HepG2 (cell line): Measurements from ENCODE around the gene MRPS31. TPM values are rescaled to one million over a fixed set of nuclear protein-coding genes. Genes with fewer than 3 reads are reported as not detected.
A peak's percentile ranks its signal among the peaks of the same experiment; 100 is the strongest.

ENCODE experiments used
- ATF7-NPFF ChIP-seq: sonication (generic); formaldehyde crosslinking; IDR thresholded peaks from 2 replicates; pipeline ENCODE4 v1.8.1; 2023; ENCODE audit warnings: mild to moderate bottlenecking, low read depth, missing genetic modification reagents, moderate library complexity
- BRF2 ChIP-seq: sonication (generic); formaldehyde crosslinking; IDR thresholded peaks from 2 replicates; pipeline ENCODE4 v1.8.1; 2022; ENCODE audit warnings: mild to moderate bottlenecking, missing genetic modification reagents
- E2F2 ChIP-seq: sonication (generic); formaldehyde crosslinking; IDR thresholded peaks from 2 replicates; pipeline ENCODE4 v1.4.0; 2020; ENCODE audit warnings: missing genetic modification reagents, borderline replicate concordance
- GATA4 ChIP-seq: sonication (generic); IDR thresholded peaks from 2 replicates; pipeline ENCODE4 v1.6.1; 2016; ENCODE audit warnings: antibody characterized with exemption, low read depth, borderline replicate concordance
- HNF4A ChIP-seq: sonication (generic); formaldehyde crosslinking; IDR thresholded peaks from 2 replicates; pipeline ENCODE4 v1.4.0; 2020; ENCODE audit warnings: missing genetic modification reagents
- HNF4G ChIP-seq, 2 experiments: sonication (generic) in 1 of 2; formaldehyde crosslinking in 1 of 2; IDR thresholded peaks; 2 replicates each; pipeline versions ENCODE4 v1.4.0 to v1.6.1; 2011 to 2020; ENCODE audit warnings: borderline replicate concordance in 2 of 2, low read depth in 2 of 2, mild to moderate bottlenecking in 2 of 2, low read length in 1 of 2, missing genetic modification reagents in 1 of 2, moderate library complexity in 1 of 2
- HNRNPK ChIP-seq: fragments of 200-400 bp; formaldehyde crosslinking; IDR thresholded peaks from 2 replicates; pipeline ENCODE4 v1.6.1; 2018; ENCODE audit warnings: low read length, low read depth, moderate library complexity, mild to moderate bottlenecking; ENCODE audit not compliant: poor library complexity, severe bottlenecking
- RBAK ChIP-seq: sonication (generic); formaldehyde crosslinking; IDR thresholded peaks from 2 replicates; pipeline ENCODE4 v1.5.1; 2020; ENCODE audit warnings: mild to moderate bottlenecking, missing genetic modification reagents
- RFX3 ChIP-seq: IDR thresholded peaks from 2 replicates; pipeline ENCODE4 v1.6.1; 2016; ENCODE audit warnings: missing biosample characterization, missing genetic modification reagents
- SSRP1 ChIP-seq: IDR thresholded peaks from 2 replicates; pipeline ENCODE4 v1.6.1; 2016; ENCODE audit warnings: control low read depth
- TRIM24 ChIP-seq: sonication (generic); formaldehyde crosslinking; IDR thresholded peaks from 2 replicates; pipeline ENCODE4 v1.8.0; 2022; ENCODE audit warnings: mild to moderate bottlenecking, missing genetic modification reagents
- ZBTB26 ChIP-seq: IDR thresholded peaks from 2 replicates; pipeline ENCODE4 v1.6.1; 2016; ENCODE audit warnings: missing compliant biosample characterization, missing genetic modification reagents, borderline replicate concordance
- ZKSCAN1 ChIP-seq: fragments of 150-350 bp; IDR thresholded peaks from 2 replicates; pipeline ENCODE4 v1.6.1; 2014; ENCODE audit warnings: low read length
- ZNF569 ChIP-seq: sonication (generic); formaldehyde crosslinking; IDR thresholded peaks from 2 replicates; pipeline ENCODE4 v1.5.0; 2020; ENCODE audit warnings: mild to moderate bottlenecking, missing genetic modification reagents, moderate library complexity, borderline replicate concordance
- ZNF597 ChIP-seq: sonication (generic); formaldehyde crosslinking; IDR thresholded peaks from 2 replicates; pipeline ENCODE4 v1.5.0; 2020; ENCODE audit warnings: missing genetic modification reagents
- ZNF670 ChIP-seq: sonication (generic); formaldehyde crosslinking; IDR thresholded peaks from 2 replicates; pipeline ENCODE4 v1.8.0; 2022; ENCODE audit warnings: mild to moderate bottlenecking, missing genetic modification reagents, borderline replicate concordance
- polyA plus RNA-seq, 8 experiments: library from polyadenylated mRNA; depleted of rRNA in 3 of 8; stranded (reverse) in 7 of 8; unstranded in 1 of 8; fragments of >200 nt; fragmentation: Illumina TruSeq in 4 of 8; extraction: Trizol in 4 of 8; gene quantifications; 2 replicates each; pipeline versions ENCODE4 v1.2.1 to v1.2.3, GENCODE V29; 2011 to 2016; ENCODE audit warnings: low read depth in 4 of 8, missing spikeins in 1 of 8, mixed read lengths in 1 of 8; ENCODE audit not compliant: insufficient read depth in 1 of 8
- total RNA-seq, 5 experiments: library from RNA; depleted of rRNA; stranded (reverse); fragments of >200 nt; fragmentation: Illumina TruSeq; extraction: Trizol; gene quantifications; 2 replicates each; pipeline ENCODE4 v1.2.3, GENCODE V29; 2016; ENCODE audit warnings: low read depth in 1 of 5
- TF ChIP-seq, protein P1 (sequence below): sonication (generic); formaldehyde crosslinking; IDR thresholded peaks from 2 replicates; pipeline ENCODE4 v1.5.1; 2020; ENCODE audit warnings: mild to moderate bottlenecking, missing genetic modification reagents, borderline replicate concordance

MRPS31 gene
- total and polyA plus RNA-seq, 2 of the 13 experiments (the other 11 are each of a cell fraction or from before 2014, with no cell fraction given) = 23.7 to 34.1 TPM

DNA sequence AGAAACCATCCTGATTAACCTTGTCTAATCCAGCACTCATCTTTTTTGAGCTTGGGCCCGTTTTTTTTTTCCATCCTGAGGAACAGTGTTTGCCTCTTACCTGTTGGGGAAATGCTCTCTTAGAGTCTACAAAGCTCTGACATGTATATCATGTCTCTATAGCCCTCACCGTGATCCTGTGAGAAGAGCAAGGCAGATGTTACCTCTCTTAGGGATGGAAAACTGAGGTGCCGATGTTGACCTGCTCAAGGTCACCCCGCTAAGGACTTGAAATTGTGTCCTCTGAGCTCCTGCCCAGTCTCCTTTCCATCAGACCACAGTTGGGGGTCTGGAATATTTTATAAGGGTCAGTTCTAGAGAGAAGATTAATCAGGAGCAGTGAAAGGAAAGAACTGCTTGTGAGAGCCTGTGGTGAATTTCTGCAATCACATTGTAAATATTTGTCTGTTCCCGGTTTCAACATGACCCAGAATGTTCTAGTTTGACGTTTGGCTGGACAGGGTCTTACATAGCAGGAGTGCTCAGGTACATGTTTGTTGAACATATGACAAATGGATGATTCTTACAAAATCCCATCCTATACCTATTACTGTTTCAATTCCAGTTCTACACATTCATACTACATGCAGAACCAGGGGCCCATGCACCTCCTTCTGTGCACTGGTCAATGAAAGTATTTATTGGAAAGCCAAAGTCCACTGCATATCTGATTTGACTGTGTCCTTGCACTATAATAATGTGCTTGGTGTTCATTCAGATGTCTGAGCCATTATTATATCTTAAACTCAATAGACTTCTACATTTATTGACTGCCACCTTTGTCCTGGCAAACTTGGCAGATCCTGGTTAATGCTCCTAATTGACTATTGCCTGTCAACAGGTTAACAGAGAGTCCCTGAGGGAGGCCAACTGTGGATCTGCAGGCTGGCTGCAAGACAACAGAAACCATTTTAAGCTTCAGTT is 30.5 kb upstream of the MRPS31 start (continued):
- no peak for TF ChIP-seq ZKSCAN1
- TF ChIP-seq ZNF597 (CRISPR knock-in tag) = no peak
- TF ChIP-seq ZNF670 = 0 out of 2 replicates have a peak, but pooled peaks have one; percentile 58
- TF ChIP-seq RBAK (CRISPR knock-in tag) = no peak
- TF ChIP-seq ZBTB26 (CRISPR knock-in tag) = 0 out of 2 replicates have a peak, but pooled peaks have one; percentile 34
- TF ChIP-seq SSRP1 (CRISPR knock-in tag) = no peak
- TF ChIP-seq ZNF569 (CRISPR knock-in tag) = no peak
- no peak for TF ChIP-seq RFX3 (CRISPR knock-in tag)
- TF ChIP-seq ATF7-NPFF (CRISPR knock-in tag) = no peak
- TF ChIP-seq TRIM24 = no peak
- no peak for TF ChIP-seq HNRNPK
- no peak for TF ChIP-seq E2F2 (CRISPR knock-in tag)
- TF ChIP-seq GATA4 = no peak
- TF ChIP-seq HNF4A (CRISPR knock-in tag) = peak; percentile 82
- TF ChIP-seq, protein P1, sequence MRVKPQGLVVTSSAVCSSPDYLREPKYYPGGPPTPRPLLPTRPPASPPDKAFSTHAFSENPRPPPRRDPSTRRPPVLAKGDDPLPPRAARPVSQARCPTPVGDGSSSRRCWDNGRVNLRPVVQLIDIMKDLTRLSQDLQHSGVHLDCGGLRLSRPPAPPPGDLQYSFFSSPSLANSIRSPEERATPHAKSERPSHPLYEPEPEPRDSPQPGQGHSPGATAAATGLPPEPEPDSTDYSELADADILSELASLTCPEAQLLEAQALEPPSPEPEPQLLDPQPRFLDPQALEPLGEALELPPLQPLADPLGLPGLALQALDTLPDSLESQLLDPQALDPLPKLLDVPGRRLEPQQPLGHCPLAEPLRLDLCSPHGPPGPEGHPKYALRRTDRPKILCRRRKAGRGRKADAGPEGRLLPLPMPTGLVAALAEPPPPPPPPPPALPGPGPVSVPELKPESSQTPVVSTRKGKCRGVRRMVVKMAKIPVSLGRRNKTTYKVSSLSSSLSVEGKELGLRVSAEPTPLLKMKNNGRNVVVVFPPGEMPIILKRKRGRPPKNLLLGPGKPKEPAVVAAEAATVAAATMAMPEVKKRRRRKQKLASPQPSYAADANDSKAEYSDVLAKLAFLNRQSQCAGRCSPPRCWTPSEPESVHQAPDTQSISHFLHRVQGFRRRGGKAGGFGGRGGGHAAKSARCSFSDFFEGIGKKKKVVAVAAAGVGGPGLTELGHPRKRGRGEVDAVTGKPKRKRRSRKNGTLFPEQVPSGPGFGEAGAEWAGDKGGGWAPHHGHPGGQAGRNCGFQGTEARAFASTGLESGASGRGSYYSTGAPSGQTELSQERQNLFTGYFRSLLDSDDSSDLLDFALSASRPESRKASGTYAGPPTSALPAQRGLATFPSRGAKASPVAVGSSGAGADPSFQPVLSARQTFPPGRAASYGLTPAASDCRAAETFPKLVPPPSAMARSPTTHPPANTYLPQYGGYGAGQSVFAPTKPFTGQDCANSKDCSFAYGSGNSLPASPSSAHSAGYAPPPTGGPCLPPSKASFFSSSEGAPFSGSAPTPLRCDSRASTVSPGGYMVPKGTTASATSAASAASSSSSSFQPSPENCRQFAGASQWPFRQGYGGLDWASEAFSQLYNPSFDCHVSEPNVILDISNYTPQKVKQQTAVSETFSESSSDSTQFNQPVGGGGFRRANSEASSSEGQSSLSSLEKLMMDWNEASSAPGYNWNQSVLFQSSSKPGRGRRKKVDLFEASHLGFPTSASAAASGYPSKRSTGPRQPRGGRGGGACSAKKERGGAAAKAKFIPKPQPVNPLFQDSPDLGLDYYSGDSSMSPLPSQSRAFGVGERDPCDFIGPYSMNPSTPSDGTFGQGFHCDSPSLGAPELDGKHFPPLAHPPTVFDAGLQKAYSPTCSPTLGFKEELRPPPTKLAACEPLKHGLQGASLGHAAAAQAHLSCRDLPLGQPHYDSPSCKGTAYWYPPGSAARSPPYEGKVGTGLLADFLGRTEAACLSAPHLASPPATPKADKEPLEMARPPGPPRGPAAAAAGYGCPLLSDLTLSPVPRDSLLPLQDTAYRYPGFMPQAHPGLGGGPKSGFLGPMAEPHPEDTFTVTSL (CRISPR knock-in tag) = peak; percentile 73; the same call in 1 of the 2 replicates
- peak; percentile 34 for TF ChIP-seq HNF4G (IDR thresholded peaks at IDR 0.05; ENCODE audit: borderline replicate concordance, low read depth, low read length)
- no peak for TF ChIP-seq HNF4G (CRISPR knock-in tag; IDR thresholded peaks at IDR 0.05; ENCODE audit: borderline replicate concordance, low read depth)
- no peak for TF ChIP-seq BRF2 (CRISPR knock-in tag)
